Measurements from ENCODE around the gene FAM47E. TPM values are rescaled to one million over a fixed set of nuclear protein-coding genes. Genes with fewer than 3 reads are reported as not detected.
A peak's percentile ranks its signal among the peaks of the same experiment; 100 is the strongest.

Gene FAM47E
- total and polyA plus RNA-seq, 9 of the 15 experiments (the other 6 are each of a cell fraction or from before 2014, with no cell fraction given): 3.7 to 15.6 (median 6.4) TPM

DNA sequence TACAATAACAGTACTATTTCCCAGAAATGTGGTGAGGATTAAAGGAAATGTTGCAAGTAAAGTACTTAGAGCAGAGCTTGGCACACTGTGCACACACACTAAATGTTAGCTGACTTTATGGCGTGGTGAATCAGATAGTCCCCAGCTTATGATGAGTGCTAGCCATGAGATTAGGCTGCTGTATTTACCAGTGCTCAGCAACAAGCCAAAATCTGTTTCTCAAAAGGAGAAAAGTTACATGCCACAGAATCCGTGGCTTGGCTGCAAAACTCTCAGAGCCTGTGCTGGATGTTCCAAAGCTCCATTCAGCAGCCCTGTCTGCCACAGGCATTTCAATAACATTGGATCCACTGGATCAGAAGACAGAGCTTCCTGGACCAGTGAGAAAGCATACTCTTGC is 42.3 kb downstream of the FAM47E start:
- intact Hi-C loops (cut with micrococcal nuclease): no loop called here
- Histone ChIP-seq H2AFZ (ENCODE audit: low read depth, low read length) (peak overlapping the region; percentile 42), H3K9me1 (ENCODE audit: control insufficient read depth, insufficient read depth, low read length) (no peaks in the 10 kb centered on the region), H3K27ac (ENCODE audit: extremely low read depth, low read depth, low read length) (no peak overlapping the region), H3K36me3 (ENCODE audit: control insufficient read depth, insufficient read depth, low read length) (no peaks in the 10 kb centered on the region), H3K27me3 (ENCODE audit: control insufficient read depth in 2 of 2, insufficient read depth in 2 of 2, low read length in 2 of 2) (no peaks in the 10 kb centered on the region), H3K4me3 (no peak overlapping the region), H4K20me1 (replicated peaks; ENCODE audit: control insufficient read depth, insufficient read depth, low read length) (no peaks in the 10 kb centered on the region), H3K9me3 (replicated peaks; ENCODE audit: control insufficient read depth, insufficient read depth, low read depth, low read length) (peaks cover 13% of the 10 kb centered on the region), H3K79me2 (ENCODE audit: control insufficient read depth, insufficient read depth, low read length) (no peaks in the 10 kb centered on the region), H3K4me2 (ENCODE audit: insufficient read depth, low read length) (no peak overlapping the region), H3K9ac (ENCODE audit: insufficient read depth in 1 of 2, low read depth in 2 of 2, low read length in 2 of 2) (peak overlapping the region in 1 of 2 experiments; percentile 22; a peak in 1 of 4 replicates), H3K4me1 (replicated peaks in 1 of 2; ENCODE audit: control insufficient read depth in 2 of 2, insufficient read depth in 2 of 2, low read length in 2 of 2) (peaks cover 0 to 11% of the 10 kb centered on the region in 2 experiments; a peak in 3 of 5 replicates)
- in situ Hi-C loops (cut with MboI): no loop called here
- 0% methylated on average over 2 of the region's 2 CpGs for WGBS (ENCODE audit: insufficient coverage, low coverage, missing lambda C conversion rate)
- no TSS peak for BruUV-seq (replicated peaks)
- TF ChIP-seq EZH2 (IDR thresholded peaks at IDR 0.05; ENCODE audit: borderline replicate concordance, low read depth, low read length): no peak
- TF ChIP-seq ILK (tag; IDR thresholded peaks at IDR 0.05; ENCODE audit: borderline replicate concordance, low read depth): no peak
- FAIRE-seq (no peak), ATAC-seq (peak; percentile 29; the same call in 1 of the 3 replicates), DNase-seq (ENCODE audit: extremely low read depth in 1 of 4, low spot score in 3 of 4) (no peak)
- ChIA-PET POLR2A (interaction anchor here (1.5 kb wide), 1 partner anchor 13 kb away, joined by 4 read pairs; no protein-coding TSS in a partner anchor), CTCF (ENCODE audit: low intra/inter-chr PET ratio) (no interaction called here)

DNA sequence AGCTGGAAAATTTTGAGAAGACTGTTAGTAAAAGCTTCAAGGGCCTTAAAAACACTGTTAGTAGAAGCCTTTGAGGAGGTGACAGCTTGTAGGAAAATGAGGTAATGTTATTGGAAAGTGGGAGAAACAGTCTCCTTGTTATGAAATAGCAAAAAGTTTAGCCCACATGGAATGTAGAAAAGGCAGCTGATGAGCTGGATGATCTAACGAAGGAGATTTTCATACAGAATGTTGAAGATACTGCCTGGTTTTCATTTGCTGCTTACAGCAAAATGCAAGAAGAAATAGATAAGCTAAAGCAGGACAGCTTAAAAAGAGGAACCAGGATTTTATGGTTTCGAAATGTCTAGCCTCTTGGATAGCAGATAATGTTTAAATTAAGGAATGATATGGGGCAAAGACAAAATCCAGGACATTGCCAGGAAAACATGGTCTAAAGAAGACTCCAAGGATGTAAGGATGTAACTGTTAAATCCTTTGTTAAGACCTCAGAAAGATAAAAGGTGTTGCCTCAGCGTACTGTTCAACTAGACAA is 44.8 kb downstream of the FAM47E start:
- no TSS peak for BruUV-seq (replicated peaks)
- no peaks in the 10 kb centered on the region for H3K36me3 ChIP-seq (ENCODE audit: control insufficient read depth, insufficient read depth, low read length)
- ChIA-PET POLR2A (interaction anchor here (1.2 kb wide), 1 partner anchor 28 kb away, joined by 3 read pairs; no protein-coding TSS in a partner anchor), CTCF (ENCODE audit: low intra/inter-chr PET ratio) (no interaction called here)
- FAIRE-seq (no peak), ATAC-seq (no peak), DNase-seq (ENCODE audit: extremely low read depth in 1 of 4, low spot score in 3 of 4) (no peak)
- intact Hi-C loops (cut with micrococcal nuclease) (no loop called here), in situ Hi-C loops (cut with MboI) (no loop called here)
- no peaks in the 10 kb centered on the region for H4K20me1 ChIP-seq (replicated peaks; ENCODE audit: control insufficient read depth, insufficient read depth, low read length)
- no peak overlapping the region for H3K4me2 ChIP-seq (ENCODE audit: insufficient read depth, low read length)
- no peak overlapping the region for H3K9ac ChIP-seq (ENCODE audit: insufficient read depth in 1 of 2, low read depth in 2 of 2, low read length in 2 of 2)
- no peaks in the 10 kb centered on the region for H3K79me2 ChIP-seq (ENCODE audit: control insufficient read depth, insufficient read depth, low read length)
- no peak overlapping the region for H3K27ac ChIP-seq (ENCODE audit: extremely low read depth, low read depth, low read length)
- 29% methylated on average over 3 of the region's 3 CpGs for WGBS (ENCODE audit: insufficient coverage, low coverage, missing lambda C conversion rate)
- peak; percentile 65; the same call in 1 of the 2 replicates for TF ChIP-seq SPI1 (IDR thresholded peaks at IDR 0.05; ENCODE audit: borderline replicate concordance, low read depth, low read length)
- TF ChIP-seq ZSCAN29 (IDR thresholded peaks at IDR 0.05): no peak
- TF ChIP-seq CEBPB (tag; IDR thresholded peaks at IDR 0.05): peak; percentile 54; the same call in 1 of the 2 replicates
- TF ChIP-seq ZNF586 (CRISPR knock-in tag; conservative IDR thresholded peaks at IDR 0.05): no peak
- no peak for TF ChIP-seq ZNF311 (CRISPR knock-in tag; IDR thresholded peaks at IDR 0.05)
- TF ChIP-seq CBX5 (IDR thresholded peaks at IDR 0.05; ENCODE audit: borderline replicate concordance, low read depth): no peak
- no peaks in the 10 kb centered on the region for H3K9me1 ChIP-seq (ENCODE audit: control insufficient read depth, insufficient read depth, low read length)
- no peak overlapping the region for H3K4me3 ChIP-seq
- peaks cover 3 to 29% of the 10 kb centered on the region in 2 experiments; a peak in 4 of 5 replicates for H3K4me1 ChIP-seq (replicated peaks in 1 of 2; ENCODE audit: control insufficient read depth in 2 of 2, insufficient read depth in 2 of 2, low read length in 2 of 2)
- H3K27me3 ChIP-seq (ENCODE audit: control insufficient read depth in 2 of 2, insufficient read depth in 2 of 2, low read length in 2 of 2): no peaks in the 10 kb centered on the region
- H2AFZ ChIP-seq (ENCODE audit: low read depth, low read length): no peak overlapping the region
- peaks cover 19% of the 10 kb centered on the region for H3K9me3 ChIP-seq (replicated peaks; ENCODE audit: control insufficient read depth, insufficient read depth, low read depth, low read length)
